Astrocyte of the cerebellum (primary cell): ENCODE data around the gene PCDHB14.
"Not testable (repeated sequence)": the region's sequence is repeated elsewhere in the genome, so short reads cannot be mapped to it uniquely, and the experiment has no call there.

Experiments used
- DNase-seq: peaks from one replicate; pipeline ENCODE4 v3.0.0-alpha.2; 2011; ENCODE audit warnings: low read depth
- H3K4me3 ChIP-seq: 2 replicates; pipeline ENCODE4 v1.5.1; 2011; ENCODE audit warnings: mild to moderate bottlenecking, low read depth, low read length, moderate library complexity
- CTCF ChIP-seq: IDR thresholded peaks from 2 replicates; pipeline ENCODE4 v1.5.1; 2012; ENCODE audit warnings: low read length, low read depth, moderate library complexity, mild to moderate bottlenecking; ENCODE audit errors: missing control alignments
- in situ Hi-C: cut with HindIII; loops from 2 replicates; pipeline ENCODE4 v1.10.0; 2017; ENCODE audit warnings: low sequenced_read_pairs

PCDHB14 gene

GRCh38 chr5:141223112-141223783 is at the start of gene PCDHB14:
PCDHB14 (plus strand) TSS chr5:141223343; CDS start chr5:141223506, 163 bp downstream.
- in situ Hi-C loops = no loop called here
- DNase-seq = no peak
- no peak for TF ChIP-seq CTCF
- peak within 1 kb of the TSS; percentile 16 for H3K4me3 ChIP-seq

DNA sequence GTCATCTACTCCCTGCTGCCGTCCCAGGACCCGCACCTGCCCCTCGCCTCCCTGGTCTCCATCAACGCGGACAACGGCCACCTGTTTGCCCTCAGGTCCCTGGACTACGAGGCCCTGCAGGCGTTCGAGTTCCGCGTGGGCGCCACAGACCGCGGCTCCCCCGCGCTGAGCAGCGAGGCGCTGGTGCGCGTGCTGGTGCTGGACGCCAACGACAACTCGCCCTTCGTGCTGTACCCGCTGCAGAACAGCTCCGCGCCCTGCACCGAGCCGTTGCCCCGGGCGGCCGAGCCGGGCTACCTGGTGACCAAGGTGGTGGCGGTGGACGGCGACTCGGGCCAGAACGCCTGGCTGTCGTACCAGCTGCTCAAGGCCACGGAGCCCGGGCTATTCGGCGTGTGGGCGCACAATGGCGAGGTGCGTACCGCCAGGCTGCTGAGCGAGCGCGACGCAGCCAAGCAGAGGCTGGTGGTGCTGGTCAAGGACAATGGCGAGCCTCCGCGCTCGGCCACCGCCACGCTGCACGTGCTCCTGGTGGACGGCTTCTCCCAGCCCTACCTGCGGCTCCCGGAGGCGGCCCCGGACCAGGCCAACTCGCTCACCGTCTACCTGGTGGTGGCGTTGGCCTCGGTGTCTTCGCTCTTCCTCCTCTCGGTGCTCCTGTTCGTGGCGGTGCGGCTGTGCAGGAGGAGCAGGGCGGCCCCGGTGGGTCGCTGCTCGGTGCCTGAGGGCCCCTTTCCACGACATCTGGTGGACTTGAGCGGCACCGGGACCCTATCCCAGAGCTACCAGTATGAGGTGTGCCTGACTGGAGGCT is 48.6 kb upstream of the PCDHB14 start:
- H3K4me3 ChIP-seq, in situ Hi-C loops, DNase-seq: not testable (repeated sequence)

DNA sequence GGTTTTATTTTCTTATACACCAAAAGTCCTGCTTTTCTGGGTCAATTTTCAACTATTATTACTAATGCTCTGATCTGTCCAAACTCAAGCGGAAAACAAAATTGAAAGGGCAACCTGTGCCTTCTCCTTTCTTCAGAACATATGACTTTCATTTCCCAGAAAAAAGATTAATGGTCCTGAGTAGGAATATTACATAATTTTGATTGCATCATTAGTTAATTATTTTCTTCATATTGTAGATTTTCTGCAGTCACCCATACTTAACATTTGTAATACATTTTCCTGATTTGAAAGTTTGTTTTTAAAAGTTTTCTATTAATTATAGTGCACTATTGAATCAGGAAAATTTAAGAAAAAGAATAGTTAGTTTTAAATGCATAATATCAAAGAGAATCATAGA is 47.2 kb upstream of the PCDHB14 start:
- H3K4me3 ChIP-seq = no peak overlapping the region
- in situ Hi-C loops = no loop called here
- no peak for DNase-seq
- TF ChIP-seq CTCF = no peak

DNA sequence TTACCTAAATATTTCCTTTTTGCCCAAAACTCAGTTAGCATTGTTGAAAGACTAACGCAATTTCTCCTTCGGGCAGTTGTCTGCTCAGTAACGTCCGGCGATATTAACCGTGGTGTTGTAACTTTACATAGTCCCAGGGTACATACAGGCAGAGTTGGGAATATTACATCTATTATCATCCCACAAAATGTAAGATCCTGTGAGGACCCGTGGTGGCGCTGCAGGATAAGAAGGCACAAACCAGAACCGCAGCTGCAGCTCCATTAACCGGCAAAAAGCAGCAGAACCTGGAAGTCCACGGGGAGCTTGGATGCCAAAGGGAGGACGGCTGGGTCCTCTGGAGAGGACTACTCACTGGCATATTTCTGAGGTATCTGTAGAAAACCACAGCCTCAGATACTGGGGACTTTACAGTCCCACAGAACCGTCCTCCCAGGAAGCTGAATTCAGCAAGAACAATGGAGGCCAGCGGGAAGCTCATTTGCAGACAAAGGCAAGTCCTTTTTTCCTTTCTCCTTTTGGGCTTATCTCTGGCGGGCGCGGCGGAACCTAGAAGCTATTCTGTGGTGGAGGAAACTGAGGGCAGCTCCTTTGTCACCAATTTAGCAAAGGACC is 45.5 kb upstream of the PCDHB14 start, which contains the start of gene PCDHB8:
TSS of gene PCDHB8 (plus strand) at position 214 of the 615 bp plus-strand sequence. CDS start at position 459, 245 bp downstream.
- DNase-seq, H3K4me3 ChIP-seq, in situ Hi-C loops: not testable (repeated sequence)

GRCh38 chr5:141179371-141179770 is 43.8 kb upstream of the PCDHB14 start:
- in situ Hi-C loops, H3K4me3 ChIP-seq, DNase-seq: not testable (repeated sequence)

DNA sequence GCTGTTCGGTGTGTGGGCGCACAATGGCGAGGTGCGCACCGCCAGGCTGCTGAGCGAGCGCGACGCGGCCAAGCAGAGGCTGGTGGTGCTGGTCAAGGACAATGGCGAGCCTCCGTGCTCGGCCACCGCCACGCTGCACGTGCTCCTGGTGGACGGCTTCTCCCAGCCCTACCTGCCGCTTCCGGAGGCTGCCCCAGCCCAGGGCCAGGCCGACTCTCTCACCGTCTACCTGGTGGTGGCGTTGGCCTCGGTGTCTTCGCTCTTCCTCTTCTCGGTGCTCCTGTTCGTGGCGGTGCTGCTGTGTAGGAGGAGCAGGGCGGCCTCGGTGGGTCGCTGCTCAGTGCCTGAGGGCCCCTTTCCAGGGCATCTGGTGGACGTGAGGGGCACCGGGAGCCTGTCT is 43.3 kb upstream of the PCDHB14 start:
- H3K4me3 ChIP-seq, in situ Hi-C loops, DNase-seq: not testable (repeated sequence)

- in situ Hi-C loops = no loop called here
- TF ChIP-seq CTCF = no peak
- no peak overlapping the region for H3K4me3 ChIP-seq
- DNase-seq = no peak
Measured at GRCh38 chr5:141180313-141180712, 42.8 kb upstream of the PCDHB14 start.

- DNase-seq = no peak
- in situ Hi-C loops = no loop called here
- H3K4me3 ChIP-seq = no peak within 1 kb of the TSS
- TF ChIP-seq CTCF = no peak
Measured at GRCh38 chr5:141182248-141182647, 40.9 kb upstream of the PCDHB14 start, which contains the start of gene PCDHB16. PCDHB16 (plus strand) TSS chr5:141182387; CDS start chr5:141182560, 173 bp downstream.

DNA sequence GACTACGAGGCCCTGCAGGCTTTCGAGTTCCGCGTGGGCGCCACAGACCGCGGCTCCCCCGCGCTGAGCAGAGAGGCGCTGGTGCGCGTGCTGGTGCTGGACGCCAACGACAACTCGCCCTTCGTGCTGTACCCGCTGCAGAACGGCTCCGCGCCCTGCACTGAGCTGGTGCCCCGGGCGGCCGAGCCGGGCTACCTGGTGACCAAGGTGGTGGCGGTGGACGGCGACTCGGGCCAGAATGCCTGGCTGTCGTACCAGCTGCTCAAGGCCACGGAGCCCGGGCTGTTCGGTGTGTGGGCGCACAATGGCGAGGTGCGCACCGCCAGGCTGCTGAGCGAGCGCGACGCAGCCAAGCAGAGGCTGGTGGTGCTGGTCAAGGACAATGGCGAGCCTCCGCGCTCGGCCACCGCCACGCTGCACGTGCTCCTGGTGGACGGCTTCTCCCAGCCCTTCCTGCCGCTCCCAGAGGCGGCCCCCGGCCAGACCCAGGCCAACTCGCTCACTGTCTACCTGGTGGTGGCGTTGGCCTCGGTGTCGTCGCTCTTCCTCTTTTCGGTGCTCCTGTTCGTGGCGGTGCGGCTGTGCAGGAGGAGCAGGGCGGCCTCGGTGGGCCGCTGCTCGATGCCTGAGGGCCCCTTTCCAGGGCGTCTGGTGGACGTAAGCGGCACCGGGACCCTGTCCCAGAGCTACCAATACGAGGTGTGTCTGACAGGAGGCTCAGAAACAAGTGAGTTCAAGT is 38.9 kb upstream of the PCDHB14 start:
- DNase-seq, H3K4me3 ChIP-seq, in situ Hi-C loops: not testable (repeated sequence)
